Astrocyte (in vitro differentiated cells and primary cell): Measurements from ENCODE around the gene PDE11A.

Experiments used
- EZH2 ChIP-seq: IDR thresholded peaks from 2 replicates; pipeline ENCODE4 v1.6.1; 2012; ENCODE audit warnings: mild to moderate bottlenecking, low read length, inconsistent platforms; ENCODE audit not compliant: insufficient read depth
- TF ChIP-seq, protein P1 (sequence below): IDR thresholded peaks from 2 replicates; pipeline ENCODE4 v1.5.1; 2011; ENCODE audit warnings: low read depth, mild to moderate bottlenecking, inconsistent platforms, low read length, moderate library complexity; ENCODE audit not compliant: insufficient read depth

DNA sequence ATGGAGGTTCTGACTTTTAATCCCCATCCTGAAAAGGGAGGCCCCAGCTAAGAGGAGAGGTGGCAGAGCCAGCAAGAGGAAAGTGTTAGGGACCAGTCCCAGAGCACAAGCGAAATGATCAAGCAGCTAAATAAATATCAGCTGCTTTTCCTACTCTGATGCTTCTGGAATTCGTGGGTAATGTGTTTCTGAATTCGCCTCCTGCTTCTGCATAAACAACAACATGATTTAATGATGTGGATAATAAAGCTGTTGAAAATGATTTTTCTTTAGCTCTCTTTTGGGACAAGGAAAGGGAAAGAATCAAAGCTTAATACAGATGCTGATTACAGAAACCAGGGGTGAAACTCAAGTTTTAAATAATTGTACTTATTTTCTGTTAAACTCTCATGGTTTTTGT is 329.7 kb downstream of the PDE11A start:
- TF ChIP-seq EZH2, result no peak
- TF ChIP-seq, protein P1, sequence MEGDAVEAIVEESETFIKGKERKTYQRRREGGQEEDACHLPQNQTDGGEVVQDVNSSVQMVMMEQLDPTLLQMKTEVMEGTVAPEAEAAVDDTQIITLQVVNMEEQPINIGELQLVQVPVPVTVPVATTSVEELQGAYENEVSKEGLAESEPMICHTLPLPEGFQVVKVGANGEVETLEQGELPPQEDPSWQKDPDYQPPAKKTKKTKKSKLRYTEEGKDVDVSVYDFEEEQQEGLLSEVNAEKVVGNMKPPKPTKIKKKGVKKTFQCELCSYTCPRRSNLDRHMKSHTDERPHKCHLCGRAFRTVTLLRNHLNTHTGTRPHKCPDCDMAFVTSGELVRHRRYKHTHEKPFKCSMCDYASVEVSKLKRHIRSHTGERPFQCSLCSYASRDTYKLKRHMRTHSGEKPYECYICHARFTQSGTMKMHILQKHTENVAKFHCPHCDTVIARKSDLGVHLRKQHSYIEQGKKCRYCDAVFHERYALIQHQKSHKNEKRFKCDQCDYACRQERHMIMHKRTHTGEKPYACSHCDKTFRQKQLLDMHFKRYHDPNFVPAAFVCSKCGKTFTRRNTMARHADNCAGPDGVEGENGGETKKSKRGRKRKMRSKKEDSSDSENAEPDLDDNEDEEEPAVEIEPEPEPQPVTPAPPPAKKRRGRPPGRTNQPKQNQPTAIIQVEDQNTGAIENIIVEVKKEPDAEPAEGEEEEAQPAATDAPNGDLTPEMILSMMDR, result no peak
